ENCODE measurements around the gene DRAM1. TPM values are rescaled to one million over a fixed set of nuclear protein-coding genes. Genes with fewer than 3 reads are reported as not detected.

DRAM1 gene
- total and polyA plus RNA-seq, 2 of the 4 experiments (the other 2 are of a cell fraction) = 20.0 to 27.2 TPM

DNA sequence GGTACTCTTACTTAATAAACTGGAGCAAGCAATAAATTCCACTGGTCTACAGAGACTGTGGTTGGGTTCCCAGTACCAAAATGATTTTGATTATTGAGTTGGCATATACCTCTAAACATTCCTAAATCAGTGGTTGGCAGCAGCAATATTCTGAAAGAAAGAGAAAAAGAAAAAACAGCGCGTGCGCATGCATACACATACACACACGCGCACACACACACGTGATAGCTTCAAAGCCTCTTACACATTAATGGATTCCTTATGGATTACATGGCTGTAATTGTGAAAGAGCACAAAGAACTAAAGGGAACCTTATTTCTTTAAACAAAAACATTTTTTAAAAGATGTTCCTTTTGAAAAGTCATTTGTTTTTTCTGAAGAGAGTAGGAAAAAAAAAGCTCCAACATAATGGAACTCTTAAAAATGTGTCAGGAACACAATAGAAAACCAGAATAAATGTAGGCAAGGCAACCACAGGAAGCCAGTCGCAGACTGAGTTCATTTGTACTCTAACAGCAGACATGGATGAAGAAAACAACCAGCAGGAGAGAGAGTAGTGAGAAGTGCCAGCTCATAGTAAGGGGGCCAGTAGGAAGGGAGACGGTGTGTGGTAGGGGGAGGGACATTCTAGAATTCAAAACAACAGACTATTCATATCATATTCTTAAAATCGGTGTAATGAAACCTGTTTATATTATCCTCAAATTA, 80.0 kb downstream of the DRAM1 start:
- no peak overlapping the region for H3K18ac ChIP-seq (ENCODE audit: low read depth, low read length)
- no peak overlapping the region for H2AFZ ChIP-seq (replicated peaks; ENCODE audit: low read length, poor library complexity)

More for the DNA sequence above, 80.0 kb downstream of the DRAM1 start:
- Histone ChIP-seq H4K20me1 (ENCODE audit: insufficient read depth, low read length) (no peaks in the 10 kb centered on the region), H2BK15ac (ENCODE audit: low read depth, low read length) (no peak overlapping the region), H3K27ac (ENCODE audit: insufficient read depth, low read length) (no peak overlapping the region), H4K8ac (ENCODE audit: low read depth in 2 of 2, low read length in 2 of 2) (no peak overlapping the region), H3K14ac (replicated peaks; ENCODE audit: low read depth, low read length) (no peak overlapping the region), H3K4ac (ENCODE audit: low read depth, low read length) (no peak overlapping the region), H3K56ac (ENCODE audit: extremely low read depth, insufficient read depth, low read length) (no peak overlapping the region), H4K91ac (ENCODE audit: insufficient read depth, low read depth, low read length) (no peak overlapping the region), H3K4me3 (ENCODE audit: insufficient read depth, low read depth, low read length) (no peak overlapping the region), H3K79me1 (ENCODE audit: low read depth in 1 of 2, low read length in 2 of 2) (no peaks in the 10 kb centered on the region), H2AK5ac (ENCODE audit: low read depth, low read length) (no peak overlapping the region), H3K4me1 (ENCODE audit: control insufficient read depth, insufficient read depth, low read length) (peaks cover 1% of the 10 kb centered on the region; the same call in 1 of the 2 replicates), H2AK9ac (replicated peaks; ENCODE audit: low read depth, low read length, poor library complexity) (no peak overlapping the region), H2BK120ac (ENCODE audit: low read depth, low read length) (no peak overlapping the region), H4K5ac (ENCODE audit: low read depth, low read length) (no peak overlapping the region), H2BK5ac (ENCODE audit: low read depth, low read length, poor library complexity, severe bottlenecking) (no peak overlapping the region), H3K36me3 (ENCODE audit: control insufficient read depth, insufficient read depth, low read length) (no peaks in the 10 kb centered on the region), H3K9me3 (ENCODE audit: control insufficient read depth, insufficient read depth, low read length) (0 out of 2 replicates have a peak, but pooled peaks cover 3% of the 10 kb centered on the region), H3K9me1 (ENCODE audit: insufficient read depth, low read length) (no peaks in the 10 kb centered on the region), H3K27me3 (ENCODE audit: control insufficient read depth, insufficient read depth, low read length) (no peaks in the 10 kb centered on the region), H2BK20ac (ENCODE audit: low read depth, low read length) (no peak overlapping the region), H3K4me2 (ENCODE audit: low read depth, low read length) (no peak overlapping the region), H3K23ac (ENCODE audit: low read depth, low read length) (no peak overlapping the region), H3K9ac (ENCODE audit: low read depth, low read length) (no peak overlapping the region)
- no peak for ATAC-seq (ENCODE audit: low read depth)
- dilution Hi-C loops (cut with HindIII; ENCODE audit: low sequenced_read_pairs, unreplicated experiment) (no loop called here), intact Hi-C loops (cut with micrococcal nuclease) (no loop called here), in situ Hi-C loops (cut with MboI; ENCODE audit: low sequenced_read_pairs) (loop anchor here (25.0 kb wide), 1 partner anchor 780 kb away; no protein-coding TSS in a partner anchor)
- ChIA-PET CTCF (interaction anchor here (0.5 kb wide), 1 partner anchor 453 kb away, joined by 3 read pairs; no protein-coding TSS in a partner anchor), POLR2A (ENCODE audit: unreplicated experiment) (interaction anchor here (0.6 kb wide), 1 partner anchor 1781 kb away, joined by 4 read pairs; no protein-coding TSS in a partner anchor)
- WGBS, 2 experiments (ENCODE audit: extremely low coverage in 2 of 2, insufficient read length in 1 of 2) = 40% methylated on average over 1 of the region's 9 CpGs; no CpG with 5 or more reads in 1 of the 2 experiments
- DNase-seq = peak; percentile 4
- TF ChIP-seq RCOR1 (IDR thresholded peaks at IDR 0.05; ENCODE audit: insufficient replicate concordance, low read length) = no peak
- TF ChIP-seq MXI1 (IDR thresholded peaks at IDR 0.05; ENCODE audit: borderline replicate concordance, low read depth, low read length) = no peak
- BruUV-seq (replicated peaks) = no TSS peak

Measured in IMR-90 (cell line).